Measurements from ENCODE around the gene HAO2.

DNA sequence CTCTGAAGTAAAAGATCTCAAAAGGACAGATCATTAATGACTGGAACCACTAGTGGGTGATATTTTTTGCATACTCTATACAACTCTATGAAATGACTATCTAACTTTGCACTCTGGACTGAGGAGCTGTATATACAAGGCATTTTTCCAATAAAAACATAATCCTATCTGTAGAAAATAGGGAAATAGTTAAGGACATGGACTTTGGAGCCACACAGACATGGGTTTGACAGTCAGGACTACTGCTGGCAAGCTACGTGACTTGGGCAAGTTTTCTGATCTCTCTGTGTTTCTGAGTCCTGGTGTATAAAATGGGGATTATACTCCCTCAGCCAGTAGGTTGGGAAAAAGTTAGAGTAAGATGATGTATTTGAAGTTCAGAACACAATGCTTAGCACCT is 25.5 kb downstream of the HAO2 start:
- TF ChIP-seq, protein P1, sequence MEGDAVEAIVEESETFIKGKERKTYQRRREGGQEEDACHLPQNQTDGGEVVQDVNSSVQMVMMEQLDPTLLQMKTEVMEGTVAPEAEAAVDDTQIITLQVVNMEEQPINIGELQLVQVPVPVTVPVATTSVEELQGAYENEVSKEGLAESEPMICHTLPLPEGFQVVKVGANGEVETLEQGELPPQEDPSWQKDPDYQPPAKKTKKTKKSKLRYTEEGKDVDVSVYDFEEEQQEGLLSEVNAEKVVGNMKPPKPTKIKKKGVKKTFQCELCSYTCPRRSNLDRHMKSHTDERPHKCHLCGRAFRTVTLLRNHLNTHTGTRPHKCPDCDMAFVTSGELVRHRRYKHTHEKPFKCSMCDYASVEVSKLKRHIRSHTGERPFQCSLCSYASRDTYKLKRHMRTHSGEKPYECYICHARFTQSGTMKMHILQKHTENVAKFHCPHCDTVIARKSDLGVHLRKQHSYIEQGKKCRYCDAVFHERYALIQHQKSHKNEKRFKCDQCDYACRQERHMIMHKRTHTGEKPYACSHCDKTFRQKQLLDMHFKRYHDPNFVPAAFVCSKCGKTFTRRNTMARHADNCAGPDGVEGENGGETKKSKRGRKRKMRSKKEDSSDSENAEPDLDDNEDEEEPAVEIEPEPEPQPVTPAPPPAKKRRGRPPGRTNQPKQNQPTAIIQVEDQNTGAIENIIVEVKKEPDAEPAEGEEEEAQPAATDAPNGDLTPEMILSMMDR (IDR thresholded peaks at IDR 0.05), result no peak
- TF ChIP-seq POLR2A (IDR thresholded peaks at IDR 0.05), result no peak
- TF ChIP-seq EP300 (IDR thresholded peaks at IDR 0.05), result no peak

Measured in ovary (tissue), 3 donors.